NOMO-1 treated with dmso at 0.1 percent for 144 hours (cell line): ENCODE results near the gene HOXA4.

Experiments
- DNase-seq: peaks from one replicate; lab custom pipeline; 2025; ENCODE audit not compliant: unreplicated experiment; lab: John Stamatoyannopoulos, UW

Gene HOXA4

GRCh38 chr7:27117887-27118491, 12.6 kb downstream of the HOXA4 start:
- no peak for DNase-seq

- no peak for DNase-seq
Observed at GRCh38 chr7:27116962-27117886, 13.3 kb downstream of the HOXA4 start.

GRCh38 chr7:27116031-27116961, 14.3 kb downstream of the HOXA4 start:
- no peak for DNase-seq

GRCh38 chr7:27115221-27116026, 15.1 kb downstream of the HOXA4 start:
- DNase-seq = no peak

- DNase-seq = no peak
Observed at GRCh38 chr7:27114881-27115220, 15.7 kb downstream of the HOXA4 start.

- DNase-seq = no peak
Observed at GRCh38 chr7:27113991-27114769, 16.4 kb downstream of the HOXA4 start.

- DNase-seq = no peak
Observed at GRCh38 chr7:27112955-27113949, 17.3 kb downstream of the HOXA4 start.

- DNase-seq = no peak
Observed at GRCh38 chr7:27112361-27112760, 18.2 kb downstream of the HOXA4 start.

GRCh38 chr7:27111751-27112277, 18.7 kb downstream of the HOXA4 start:
- DNase-seq = no peak

- no peak for DNase-seq
Observed at GRCh38 chr7:27111042-27111750, 19.4 kb downstream of the HOXA4 start.

- no peak for DNase-seq
Observed at GRCh38 chr7:27110186-27111031, 20.1 kb downstream of the HOXA4 start.

- no peak for DNase-seq
Observed at GRCh38 chr7:27109466-27110185, 20.9 kb downstream of the HOXA4 start.

- no peak for DNase-seq
Observed at GRCh38 chr7:27108390-27109127, 22.0 kb downstream of the HOXA4 start.

- DNase-seq = no peak
Observed at GRCh38 chr7:27107391-27108381, 22.9 kb downstream of the HOXA4 start.
